CD4-positive, alpha-beta T cell treated with Interleukin-21 for 1 hour (primary cell): ENCODE measurements around the gene OTUD4.

ENCODE experiments used
- DNase-seq: peaks from one replicate; pipeline ENCODE4 v3.0.0-alpha.2; 2020

OTUD4 gene

DNA sequence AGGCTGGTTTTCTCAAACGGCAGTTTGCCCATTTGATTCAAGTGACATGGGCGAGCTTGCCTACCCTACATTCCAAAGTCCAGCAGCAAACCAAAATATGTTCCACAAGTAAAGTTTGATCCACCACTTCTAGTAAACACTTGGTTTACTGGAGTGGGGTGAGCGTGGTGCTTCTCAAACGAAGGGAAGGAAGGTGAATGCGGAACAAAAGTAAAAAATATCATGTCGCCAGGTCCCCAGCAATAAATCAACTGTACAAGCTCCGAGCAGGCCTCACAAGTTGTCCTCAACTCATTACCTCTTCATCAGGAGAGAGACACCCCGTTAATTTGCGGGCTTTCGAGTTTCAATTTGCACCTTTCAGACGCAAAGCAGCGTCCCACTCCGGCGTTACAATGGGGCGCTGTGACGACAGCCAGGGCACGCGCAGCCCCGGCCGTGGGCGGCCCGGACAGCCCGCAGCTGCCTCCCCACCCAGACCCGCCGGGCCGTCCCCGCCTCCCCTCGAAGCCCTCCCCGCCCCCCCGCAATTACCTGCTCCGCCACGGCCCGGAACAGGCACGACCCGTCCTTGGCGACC lies 1.0 kb downstream of the OTUD4 start:
- peak; percentile 85 for DNase-seq

DNA sequence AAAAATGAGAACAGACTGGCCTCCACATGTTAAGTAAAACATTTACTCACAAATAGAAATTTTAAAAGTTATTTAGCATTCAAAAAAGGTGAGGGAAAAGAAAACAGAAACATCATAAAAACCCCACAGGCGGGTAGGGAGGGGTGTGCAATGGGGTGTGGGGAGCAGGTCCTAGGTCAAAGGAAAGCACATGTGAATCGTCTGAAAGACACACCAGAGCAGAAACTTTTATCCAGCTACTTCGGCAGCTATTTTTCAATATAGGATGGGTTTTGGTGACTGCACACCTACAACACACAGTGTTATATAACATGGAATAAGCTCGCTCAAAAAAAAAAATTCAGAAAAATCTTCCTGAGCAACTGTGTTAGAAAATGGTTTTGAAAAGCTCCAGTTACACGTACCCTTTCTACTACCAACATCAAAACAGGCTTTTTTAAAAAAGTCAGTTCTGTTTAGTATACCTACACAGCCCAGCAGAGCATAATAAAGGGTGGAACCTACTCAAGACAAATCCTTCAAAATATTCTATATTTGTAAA lies 1.6 kb downstream of the OTUD4 start:
- DNase-seq: peak; percentile 44

DNA sequence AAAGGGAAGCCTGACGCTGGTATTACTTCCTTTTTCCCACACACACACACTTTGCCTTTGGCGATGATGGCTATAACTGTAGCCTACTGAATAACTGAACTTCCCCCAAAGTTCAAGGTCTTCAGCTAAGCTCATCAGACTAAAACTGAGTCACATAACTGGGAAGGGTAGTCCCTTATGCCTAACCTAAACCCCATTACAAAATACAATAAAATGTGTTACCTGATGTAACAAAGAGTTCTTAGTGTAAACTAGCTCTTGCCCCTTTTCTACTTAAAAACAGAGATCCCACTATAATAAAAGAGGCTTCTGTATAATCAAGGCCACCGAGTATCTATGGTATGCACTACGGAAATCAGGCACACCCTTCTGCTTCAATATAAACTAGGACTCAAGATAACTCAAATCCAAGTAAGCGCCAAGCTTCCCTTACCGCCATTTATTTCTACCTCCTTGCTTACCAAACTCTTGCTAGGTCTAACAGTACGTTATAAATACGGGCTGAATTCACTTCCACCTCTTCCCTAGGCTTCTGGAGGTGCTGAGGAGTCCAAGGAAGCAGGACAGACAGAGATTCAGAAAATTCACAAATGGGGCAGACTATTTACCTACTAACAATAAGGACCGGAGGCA lies 2.4 kb downstream of the OTUD4 start:
- DNase-seq: peak; percentile 20

DNA sequence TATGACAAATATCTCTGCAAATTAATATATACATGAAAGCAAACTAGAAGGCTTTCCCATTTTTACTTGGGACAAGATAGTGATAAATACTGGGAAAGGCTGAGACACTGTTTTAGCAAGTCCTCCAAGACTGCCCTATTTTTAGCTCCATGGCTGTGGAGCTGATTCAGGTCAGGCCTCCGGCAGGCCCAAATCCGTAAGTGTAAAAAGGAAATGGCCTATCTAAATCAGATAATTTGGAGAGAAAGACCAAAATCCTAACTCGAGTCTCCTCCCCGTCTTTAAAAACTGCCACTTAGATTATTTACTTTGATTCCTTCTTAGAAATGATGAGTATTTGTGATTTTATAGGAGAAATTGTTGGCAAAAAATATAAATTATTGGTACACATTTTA lies 2.9 kb downstream of the OTUD4 start:
- DNase-seq: peak; percentile 12

DNA sequence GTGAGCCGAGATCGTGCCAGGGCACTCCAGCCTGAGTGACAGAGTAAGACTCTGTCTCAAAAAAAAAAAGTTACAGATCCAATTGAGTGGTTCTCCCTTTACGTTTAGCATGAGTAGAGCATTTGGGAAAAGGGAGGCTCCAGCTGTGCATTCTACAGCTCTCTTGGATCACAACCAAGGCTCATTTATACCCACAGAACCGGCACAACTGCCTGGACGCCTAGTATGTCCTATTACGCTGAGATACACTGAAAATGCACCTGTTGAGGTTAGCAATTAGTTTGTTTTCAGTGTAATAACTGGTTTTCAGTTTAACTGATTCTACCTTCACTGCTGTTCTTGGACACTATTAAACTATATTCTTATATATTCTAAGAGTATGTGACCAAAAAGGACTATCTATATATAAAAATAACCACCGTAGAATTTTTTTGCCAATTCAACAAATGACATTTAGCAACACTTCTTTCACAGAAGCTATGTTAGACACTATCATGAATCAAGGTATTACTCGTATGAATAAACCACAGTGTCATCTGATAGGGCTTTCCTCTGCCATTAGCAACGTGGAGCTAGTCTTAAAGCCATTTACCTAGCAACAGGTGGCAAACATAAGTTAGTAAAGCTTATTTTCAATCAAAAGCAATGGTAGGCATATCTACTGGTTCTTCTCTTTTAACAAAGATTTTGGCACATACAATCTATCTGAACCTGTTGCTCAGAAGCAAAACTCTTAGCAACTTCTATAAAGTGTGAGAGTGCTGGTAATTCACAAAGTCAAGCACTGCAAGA lies 3.6 kb downstream of the OTUD4 start:
- peak; percentile 52 for DNase-seq

DNA sequence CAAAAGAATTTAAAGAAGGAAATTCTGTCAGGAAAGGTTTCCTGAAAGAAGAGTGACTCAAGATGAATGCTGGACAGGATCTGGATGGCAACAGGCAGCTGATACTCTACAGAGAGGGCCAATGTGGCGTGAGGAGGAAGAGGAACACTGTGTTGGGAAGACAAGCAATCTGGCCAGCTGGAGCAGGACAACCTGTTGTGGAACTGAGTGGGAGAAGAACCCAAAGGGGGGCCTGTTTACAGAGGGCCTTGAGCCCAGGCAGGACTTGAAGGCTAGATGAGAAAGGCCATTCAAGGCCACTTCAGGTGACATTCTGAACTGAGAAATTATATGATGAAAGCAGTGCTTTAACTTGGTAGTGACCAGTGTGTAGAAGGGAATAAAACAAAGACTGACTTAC lies 8.5 kb downstream of the OTUD4 start:
- DNase-seq: no peak

DNA sequence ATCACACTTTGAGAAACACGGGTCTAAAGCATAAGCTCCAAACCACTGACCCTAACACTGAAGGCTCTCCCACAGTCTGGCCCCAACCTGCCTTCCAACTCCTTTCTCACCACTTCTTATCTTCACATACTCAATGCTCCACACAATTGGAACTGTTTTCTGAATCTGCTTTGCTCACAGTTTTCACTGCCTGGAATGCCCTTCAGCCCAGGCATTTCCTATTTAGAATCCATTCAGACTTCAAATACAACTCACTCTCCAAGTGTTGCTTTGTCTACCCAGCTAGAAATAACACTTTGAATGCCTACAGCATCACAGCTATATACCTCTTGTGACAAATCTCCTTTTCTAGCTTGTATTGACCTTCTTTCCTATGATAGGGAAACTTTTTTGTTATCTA lies 10.2 kb downstream of the OTUD4 start:
- no peak for DNase-seq

DNA sequence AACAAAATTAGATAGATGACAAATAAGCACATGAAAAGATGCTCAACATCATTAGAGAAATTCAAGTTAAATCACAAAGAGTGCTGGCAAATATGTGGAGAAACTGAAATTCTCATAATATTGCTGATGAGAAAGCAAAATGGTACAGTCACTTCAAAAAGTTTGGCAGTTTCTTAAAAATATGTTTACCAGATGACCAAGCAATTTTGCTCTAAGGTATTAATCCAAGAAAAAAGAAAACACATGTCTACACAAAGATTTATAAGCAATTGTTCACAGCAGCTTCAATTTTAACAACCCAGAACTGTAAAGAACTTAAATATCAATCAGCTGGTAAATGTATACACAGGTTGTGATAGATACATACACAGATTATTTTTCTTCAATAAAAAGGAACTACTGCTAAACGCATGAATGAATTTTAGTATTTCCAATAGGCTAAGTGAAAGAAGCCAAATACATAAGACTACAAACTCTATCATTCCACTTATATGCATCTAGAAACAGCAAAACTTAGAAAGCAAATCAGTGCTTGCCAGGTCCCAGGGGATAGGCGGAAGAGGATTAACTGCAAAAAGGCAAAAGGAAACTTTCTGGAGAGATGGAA lies 11.7 kb downstream of the OTUD4 start:
- DNase-seq: no peak

DNA sequence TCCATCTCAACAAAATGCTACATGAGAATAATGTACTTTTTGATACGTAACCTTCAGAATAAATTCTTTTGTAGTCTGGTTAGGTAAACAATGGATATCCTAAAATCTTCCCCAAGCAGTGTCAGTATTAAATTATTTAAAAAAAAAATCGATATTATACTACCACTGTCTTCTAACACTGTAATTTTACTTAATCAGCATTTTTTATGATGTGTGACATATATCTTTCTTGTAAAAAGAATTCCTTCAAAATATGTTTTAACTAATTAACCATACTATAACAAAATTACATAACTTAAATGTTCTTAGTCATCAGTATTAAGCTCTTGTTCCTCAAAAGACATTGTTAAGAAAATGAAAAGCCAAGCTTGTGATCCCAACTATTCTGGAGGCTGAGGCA lies 12.5 kb downstream of the OTUD4 start:
- DNase-seq: no peak

DNA sequence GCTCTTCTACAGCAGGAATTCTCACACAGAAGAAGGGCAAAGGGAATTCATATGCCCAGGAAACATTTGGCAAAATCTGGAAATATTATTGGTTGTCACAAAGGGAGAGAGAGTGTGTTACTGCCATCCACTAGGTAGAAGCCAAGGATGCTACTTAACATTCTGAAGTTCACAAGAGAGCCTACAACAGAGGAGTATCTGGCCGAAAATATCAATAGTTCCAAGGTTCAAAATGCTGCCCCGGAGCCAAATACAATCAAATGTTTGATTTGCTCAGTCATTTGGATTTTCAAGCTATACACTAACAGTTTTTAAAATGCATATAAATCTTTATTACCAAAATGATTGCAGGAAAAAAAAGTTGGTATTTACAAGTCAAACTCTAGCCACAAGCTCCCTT lies 18.8 kb downstream of the OTUD4 start:
- no peak for DNase-seq

DNA sequence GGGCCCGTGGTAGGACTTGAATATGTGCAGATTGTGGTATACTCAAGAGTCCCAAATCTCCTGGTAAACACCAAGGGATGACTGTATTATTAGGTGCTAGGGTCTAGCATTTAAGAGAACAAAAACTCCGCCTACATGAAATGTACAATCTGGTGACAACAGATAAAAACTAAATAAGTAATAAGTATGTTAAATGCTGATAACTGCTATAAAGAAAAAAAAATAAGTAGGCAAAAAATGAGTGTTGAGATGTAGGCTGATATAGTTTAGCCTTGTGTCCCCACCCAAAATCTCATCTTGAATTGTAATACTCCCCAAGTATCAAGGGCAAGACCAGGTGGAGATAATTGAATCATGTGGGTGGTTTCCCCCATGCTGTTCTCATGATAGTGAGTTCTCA lies 23.4 kb downstream of the OTUD4 start:
- no peak for DNase-seq

DNA sequence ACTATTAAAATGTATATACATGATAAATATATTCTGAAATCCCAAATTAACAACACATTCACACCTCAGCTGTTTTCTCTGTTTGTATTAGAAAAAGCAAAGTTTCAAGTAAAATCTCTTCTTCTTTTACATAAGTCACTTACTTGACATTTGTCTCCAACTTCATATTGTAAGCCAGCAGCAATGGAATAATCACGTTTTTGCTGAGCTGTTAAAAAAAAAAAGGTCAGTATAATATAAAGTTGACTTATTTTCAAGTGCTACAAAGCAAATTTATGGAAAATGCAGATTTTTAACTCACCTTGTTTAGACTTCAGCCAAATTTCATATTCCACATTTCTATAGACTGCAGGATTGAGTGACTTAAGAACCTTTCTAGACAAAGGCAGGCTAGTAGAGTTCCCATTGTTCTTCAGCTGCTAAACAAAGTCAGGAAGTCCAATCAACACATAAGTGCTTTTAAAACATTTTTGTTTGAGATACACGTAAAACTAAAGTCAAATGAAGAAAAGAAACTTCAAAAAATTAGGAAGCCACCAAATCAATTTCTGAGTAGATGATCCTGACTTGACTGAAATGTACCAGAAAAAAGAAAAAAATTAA lies 25.0 kb downstream of the OTUD4 start:
- DNase-seq: no peak

DNA sequence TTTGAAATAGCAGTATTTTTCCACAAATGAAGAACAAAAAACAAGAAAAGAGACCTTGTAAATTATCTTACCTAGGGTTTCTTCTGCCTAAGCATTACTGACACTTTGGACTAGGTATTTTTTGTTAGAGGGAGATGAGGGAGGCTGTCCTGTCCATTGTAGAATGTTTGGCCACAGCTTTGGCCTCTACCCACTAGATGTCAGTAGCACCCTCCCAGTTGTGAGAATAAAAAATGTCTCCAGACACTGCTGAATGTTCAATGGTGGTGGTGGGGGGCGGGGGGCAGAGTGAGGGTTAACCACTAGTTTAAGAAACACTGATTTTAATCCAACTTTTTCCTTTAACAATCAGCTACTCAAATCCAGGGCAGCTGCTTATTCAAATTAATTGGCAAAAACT lies 25.8 kb downstream of the OTUD4 start:
- DNase-seq: peak; percentile 39

DNA sequence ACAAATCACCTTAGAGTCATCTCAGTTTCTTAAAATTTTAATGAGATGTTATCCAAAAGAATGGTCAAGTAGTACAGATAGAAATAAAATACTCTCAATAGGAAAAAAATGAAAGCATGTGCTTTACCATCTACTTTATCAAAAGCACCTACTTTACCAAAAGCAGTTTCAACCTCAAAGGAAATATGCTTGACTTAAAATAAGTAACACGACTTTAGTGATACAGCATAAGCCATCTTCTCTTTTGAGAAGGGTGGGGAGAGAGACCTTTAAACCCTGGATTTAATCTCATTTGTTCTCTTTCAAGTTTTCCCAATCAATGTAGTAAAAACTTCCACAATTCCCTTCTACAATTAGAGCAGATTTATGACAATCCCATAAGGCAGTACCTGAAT lies 26.5 kb downstream of the OTUD4 start:
- no peak for DNase-seq

DNA sequence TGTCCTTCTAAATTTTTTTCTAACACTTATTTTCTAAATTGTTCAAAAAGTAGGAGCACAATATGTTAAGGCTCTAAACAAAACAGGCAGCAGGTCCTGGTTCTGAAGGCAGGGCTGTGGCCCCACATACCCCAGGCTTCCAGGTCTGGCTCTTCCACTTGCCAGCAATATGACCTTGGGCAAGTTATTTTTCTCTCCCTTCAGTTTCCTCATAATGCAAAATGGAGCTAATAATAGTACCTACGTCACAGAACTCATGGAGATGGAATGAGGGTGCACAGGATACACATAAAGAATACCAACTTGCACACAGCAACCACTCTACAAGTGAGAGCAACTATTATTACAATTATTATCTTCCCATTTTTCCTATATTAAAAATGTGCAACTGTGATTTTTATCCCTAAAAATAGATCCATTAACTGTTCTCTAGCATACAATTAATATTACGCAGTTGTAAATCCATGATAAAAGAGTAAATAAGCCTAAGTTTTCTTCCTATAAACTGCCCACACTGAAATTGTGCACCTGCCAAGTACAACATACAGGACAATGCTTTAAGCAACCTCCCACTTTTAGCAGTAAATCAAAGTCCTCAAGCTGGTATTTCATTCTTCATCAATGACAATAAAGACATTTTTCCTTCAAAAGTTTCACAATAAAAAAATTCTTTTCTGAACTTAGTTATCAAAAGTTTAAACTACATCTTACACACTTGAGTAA lies 27.0 kb downstream of the OTUD4 start:
- no peak for DNase-seq

DNA sequence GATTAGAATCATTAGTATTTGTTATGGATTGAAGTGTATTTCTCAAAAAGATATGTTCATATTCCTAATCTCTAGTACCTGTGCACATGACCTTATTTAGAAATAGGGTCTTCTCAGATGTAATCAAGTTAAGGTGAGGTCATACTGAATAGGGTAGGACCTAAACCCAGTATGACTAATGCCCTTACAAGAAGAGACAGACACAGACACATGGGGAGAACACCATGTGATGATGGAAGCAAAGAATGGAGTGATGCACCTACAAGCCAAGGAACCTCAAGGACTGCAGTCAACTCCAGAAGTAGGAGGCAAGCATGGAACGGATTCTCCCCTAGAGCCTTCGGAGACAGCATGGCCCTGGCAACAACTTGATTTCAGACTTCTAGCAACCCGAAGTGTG lies 31.4 kb downstream of the OTUD4 start:
- no peak for DNase-seq

DNA sequence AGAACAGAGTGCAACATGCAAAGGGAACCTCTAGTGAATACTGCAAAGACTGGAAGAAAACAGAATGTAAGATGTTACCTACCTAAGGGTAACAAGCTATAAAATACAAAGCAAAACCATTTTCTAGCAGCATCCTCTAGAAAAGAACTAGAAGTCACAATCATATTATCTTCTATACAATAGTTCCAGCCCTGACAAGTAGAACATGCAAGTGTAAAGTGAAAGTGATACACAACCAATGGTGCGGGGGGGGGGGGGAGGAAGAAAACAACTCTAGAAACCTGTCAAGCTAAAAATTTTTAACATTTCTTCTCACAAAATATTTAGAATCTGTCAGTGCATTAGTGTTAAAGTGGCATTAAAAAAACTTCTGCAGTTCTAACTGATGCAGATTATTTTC lies 44.2 kb downstream of the OTUD4 start:
- peak; percentile 18 for DNase-seq

DNA sequence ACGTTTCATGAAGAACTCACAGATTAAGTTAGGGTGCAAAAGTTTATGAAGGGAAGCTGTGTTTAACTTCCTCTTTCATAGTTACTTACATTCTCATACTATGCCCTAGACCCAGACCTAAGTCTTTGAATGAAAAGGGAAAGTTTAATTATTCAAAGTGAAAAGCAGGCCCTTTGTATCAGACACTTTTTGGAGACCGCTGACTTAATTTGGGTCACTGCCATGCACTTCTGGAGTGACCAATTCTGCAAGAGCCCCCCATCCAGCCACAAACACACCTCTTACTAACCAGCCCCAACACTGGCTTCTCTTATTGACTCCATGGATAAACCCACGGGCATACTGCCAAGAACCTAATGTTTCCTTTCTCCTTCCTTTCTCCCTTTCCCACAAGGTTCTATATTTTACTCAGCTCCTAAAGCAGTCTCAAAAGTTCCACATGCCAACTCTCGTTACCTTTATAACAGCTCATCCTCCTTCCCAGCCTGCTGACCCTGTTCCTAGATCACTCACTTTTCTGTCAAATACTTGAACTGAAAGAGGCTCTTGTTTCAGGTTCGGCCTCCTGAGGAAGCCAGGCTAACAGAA lies 47.8 kb downstream of the OTUD4 start:
- DNase-seq: no peak

DNA sequence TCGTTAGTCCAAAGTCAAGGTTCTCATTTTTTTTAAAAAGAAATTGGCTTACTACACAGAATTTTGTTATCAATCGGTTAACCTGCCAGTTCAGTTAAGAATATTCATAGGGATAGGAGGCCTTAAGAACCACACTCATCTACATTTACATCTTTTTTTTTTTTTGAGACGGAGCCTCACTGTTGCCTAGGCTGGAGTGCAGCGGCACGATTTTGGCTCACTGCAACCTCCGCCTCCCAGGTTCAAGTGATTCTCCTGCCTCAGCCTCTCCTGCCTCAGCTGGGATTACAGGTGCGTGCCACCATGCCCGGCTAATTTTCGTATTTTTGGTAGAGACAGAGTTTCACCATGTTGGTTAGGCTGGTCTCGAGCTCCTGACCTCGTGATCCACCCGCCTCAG lies 48.5 kb downstream of the OTUD4 start:
- DNase-seq: no peak

DNA sequence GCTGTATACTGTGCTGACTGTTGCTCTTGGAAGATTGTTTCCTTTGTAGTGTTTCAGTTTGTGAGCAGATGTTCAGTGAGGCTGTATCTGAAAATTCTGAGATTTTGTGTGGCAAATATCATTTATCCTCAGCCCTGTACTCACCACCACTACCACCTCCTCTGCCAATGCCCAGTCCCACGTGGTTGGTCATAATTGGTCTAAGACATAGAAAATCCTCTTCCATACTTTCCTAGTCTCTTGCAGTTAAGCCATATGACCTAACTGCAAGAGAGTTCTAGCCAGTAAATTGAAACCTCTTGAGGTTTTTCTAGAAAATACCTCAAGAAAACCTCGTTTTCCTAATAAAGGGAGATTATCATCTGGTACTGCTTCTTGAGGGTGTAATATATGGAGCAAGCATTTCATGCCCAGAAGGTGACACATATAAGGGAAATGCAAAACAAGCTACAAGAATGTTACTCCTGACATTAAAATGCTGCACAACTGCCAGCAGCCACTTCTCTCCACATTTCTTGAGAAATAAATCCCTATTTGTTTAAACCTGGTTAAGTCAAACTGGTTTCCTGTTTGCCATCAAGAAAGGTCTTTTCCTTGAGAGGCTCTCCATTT lies 49.5 kb downstream of the OTUD4 start:
- DNase-seq: no peak

DNA sequence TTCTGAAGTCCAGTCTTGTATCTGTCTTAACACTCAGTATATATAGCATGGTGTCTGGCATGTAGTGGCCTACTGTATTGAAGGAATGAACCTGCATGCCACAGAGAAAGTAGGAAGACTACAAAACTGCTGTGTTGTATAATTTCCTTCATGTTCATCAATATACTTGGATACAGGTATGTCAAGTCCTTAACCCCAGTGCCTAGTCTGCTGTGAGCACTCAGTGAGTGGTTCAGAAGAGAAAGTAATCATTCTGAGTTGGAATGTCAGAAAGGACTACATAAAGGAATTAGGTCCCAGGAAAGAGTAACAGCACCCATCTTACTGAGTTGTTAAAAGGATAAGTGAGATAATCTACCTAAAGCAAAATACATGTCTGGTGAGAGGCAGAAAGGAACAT lies 50.3 kb downstream of the OTUD4 start:
- DNase-seq: no peak

DNA sequence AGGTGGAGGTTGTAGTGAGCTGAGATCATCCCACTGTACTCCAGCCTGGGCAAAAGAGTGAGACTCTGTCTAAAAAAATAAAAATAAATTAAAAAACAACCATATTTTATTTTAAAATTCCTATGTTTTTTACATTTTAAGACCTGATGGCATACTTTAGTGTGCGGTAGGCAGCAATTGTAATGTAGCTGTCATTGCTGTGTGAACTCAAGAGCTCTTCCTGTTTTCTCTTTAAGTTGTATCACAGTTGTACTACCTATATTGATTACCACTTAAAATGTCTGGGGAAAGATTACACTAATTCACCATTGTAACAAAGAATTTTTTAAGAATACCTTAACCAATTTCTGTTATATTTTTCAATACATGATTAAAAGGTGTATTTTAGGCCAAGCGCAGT lies 55.0 kb downstream of the OTUD4 start:
- DNase-seq: no peak
